NCI-H146 treated with DMSO at 0.1 percent for 48 hours (cell line): ENCODE results near the gene CAPN1.
"Not testable (repeated sequence)": the region's sequence is repeated elsewhere in the genome, so short reads cannot be mapped to it uniquely, and the experiment has no call there.

ENCODE experiments used
- DNase-seq: peaks from one replicate; lab custom pipeline; 2025; ENCODE audit not compliant: unreplicated experiment; lab: John Stamatoyannopoulos, UW

CAPN1 gene

DNA sequence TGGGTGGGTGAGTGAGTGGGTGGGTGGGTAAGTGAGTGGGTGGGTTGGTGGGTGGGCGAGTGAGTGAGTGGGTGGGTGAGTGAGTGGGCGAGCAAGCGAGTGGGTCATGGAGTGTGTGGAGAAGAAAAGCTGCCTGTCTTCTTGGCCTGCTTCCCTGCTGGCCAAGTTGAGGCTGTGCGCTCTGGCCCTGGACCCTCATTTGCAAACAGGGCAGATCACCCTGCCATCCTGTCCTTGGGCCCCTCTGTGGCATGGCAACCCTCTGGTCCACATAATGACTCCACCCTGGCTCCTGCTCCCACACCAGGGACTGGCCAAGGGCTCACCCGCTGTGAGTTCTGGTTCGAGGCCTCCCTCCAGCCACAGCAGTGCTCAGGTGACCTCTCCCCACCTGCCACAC is 35.1 kb downstream of the CAPN1 start:
- DNase-seq = no peak

DNA sequence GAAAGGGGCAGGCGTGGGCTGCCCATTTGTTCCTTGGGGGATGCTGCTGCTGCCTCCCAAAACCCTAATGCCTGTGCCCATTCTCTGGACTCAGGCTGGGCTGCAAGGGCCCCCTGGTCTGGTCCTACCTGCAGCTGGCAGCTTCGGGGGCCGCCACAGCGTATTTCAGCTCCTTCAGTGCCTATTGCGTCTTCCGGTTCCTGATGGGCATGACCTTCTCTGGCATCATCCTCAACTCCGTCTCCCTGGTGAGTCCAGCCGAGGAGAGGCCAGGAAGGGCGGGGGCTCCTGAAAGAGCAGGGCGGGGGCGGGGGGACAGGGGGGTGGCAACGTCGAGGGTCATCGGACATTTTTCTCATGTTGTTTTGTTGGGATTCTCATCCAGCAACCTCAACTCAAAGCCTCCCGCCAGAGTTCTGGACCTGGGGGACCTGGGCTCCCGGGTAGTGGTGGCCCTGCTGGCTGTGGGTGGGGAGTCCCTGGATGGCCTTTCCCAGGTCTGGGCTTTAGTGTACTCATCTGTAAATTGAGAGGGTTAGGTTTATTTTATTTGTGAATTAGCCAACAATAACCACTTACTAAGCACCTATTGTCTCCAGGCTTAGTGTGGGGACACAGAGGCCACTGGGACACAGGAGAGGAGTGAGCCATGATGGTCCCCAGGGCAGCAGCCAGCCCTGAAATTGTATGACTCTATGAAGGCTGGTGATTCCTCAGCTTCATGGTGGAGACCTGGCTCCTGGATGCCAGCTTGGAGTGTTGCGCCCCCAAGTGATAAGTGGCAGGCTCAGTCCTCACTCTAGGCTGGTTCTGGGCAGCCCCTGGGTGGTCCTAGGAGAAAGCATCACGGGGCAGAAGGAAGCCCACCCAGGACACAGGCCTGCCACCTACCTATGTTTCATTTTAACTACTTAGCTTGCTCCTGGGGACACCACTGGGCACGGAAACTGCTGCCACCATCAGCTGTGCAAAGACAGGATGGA is 36.0 kb downstream of the CAPN1 start:
- DNase-seq = no peak

DNA sequence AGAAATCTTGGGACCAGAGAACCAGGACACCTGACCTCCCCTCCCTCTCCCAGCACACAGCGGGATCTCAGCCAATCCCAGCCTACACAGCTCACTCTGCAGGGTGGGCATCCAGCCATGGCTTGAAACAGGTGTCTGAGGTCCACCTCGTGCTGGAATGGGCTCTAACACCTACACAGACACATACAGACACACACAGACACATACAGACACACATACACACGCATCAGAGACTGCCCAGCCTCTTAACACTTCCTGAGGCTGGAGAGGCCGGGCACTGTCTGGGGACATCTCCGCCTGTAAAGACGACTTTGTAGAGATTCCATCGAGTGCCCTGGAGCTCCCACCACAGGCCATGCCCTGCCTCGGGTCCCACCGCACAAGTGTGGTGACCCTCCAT is 36.7 kb downstream of the CAPN1 start:
- DNase-seq = no peak

DNA sequence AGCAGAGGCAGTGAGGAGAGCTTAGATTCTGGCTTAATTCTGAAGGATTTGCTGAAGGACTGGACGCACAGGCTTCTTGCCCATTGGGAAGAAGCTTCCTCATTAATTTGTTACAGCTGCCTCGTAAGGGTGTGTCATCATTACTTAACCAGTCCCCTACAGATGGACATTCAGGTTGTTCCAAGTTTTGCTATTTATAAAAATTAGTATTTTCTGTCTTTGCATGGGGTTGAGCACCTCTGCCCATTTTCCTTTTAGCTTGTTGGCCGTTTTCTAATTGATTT is 38.1 kb downstream of the CAPN1 start:
- DNase-seq = no peak

DNA sequence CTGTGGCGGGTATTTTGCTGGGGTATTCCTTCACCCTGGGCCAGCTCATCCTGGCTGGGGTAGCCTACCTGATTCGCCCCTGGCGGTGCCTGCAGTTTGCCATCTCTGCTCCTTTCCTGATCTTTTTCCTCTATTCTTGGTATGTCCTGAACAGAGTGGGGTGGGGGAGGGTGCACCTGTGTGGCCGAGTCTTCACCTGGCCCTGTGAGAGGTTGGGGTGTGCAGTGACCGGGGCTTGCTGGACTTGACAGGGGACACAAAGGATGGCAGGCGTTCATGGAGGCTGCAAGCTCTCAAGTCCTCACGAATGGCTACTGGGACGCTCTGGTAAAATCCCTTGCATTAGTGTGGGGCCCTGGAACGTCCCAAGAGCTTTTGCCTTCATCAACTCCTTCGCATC is 39.3 kb downstream of the CAPN1 start:
- DNase-seq = no peak

DNA sequence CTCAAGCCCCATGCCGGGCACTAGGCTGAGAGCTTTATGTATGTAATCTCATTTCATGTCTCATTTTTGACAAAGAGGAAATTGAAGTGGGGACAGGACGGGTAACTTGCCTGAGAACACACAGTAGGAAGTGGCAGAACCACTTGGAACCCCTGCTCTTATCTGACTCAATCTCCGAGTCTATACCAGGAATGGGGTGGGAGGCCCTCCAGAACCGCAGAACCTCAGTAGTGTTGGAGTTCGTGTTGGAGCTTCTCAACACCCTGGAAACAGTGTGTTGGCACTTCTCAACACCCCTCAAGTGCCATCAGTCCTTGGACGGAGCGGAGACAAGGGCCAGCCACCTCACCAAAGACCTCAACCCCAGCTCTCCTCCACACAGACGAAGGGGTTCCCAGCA is 41.3 kb downstream of the CAPN1 start:
- no peak for DNase-seq

DNA sequence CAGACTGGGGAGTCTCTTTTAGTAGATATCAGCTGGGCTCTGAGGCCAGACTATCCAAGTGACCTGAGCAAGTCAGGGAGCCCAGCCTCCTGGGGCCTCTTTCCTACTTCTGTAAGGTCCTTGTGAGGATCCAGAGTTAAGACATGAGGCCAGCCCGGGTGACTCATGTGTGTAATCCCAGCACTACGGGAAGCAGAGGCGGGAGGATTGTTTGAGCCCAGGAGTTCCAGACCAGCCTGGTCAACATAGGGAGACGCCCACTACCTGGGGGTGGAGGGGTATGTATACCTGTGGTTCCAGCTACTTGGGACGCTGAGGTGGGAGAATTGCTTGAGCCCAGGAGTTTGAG is 43.2 kb downstream of the CAPN1 start:
- DNase-seq = no peak

DNA sequence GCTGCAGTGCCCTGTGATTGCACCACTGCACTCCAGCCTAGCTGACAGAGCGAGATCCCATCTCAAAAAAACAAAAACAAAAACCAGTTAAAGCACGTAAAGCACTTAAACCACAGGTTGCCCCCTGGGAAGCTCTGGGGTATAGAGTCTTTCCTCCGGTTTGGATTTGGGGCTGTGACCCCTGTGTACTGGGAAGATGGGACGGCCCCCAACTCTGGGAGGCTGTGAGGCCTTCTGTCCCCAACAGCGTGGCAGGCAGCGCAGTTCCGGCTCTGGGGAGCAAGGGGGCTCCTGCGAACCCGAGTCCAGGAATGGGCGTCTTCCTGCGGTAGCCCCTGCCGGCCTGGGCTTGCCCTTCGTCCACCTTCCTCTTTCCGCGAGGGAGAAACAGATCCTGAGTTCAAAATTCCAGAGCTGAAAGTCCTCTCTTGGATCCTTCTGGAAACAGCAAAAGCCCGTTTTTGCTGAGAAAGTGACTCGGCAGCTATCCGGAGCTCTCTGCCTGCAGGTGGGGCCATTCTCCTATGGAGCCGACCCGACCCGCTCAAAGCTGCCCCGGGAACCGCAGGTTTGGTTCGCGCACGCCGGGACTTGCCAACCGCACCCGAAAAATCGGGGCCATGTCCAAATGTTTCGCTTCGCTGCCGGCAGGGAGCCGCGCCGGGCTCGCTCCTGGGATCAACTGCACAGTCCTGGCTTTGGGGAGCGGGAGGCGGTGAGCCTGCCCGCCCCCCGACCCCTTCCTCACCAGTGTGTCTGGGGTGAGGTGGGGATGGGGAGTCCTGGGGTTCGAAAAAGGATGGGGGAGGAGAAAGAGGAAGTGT is 43.8 kb downstream of the CAPN1 start:
- DNase-seq = no peak

DNA sequence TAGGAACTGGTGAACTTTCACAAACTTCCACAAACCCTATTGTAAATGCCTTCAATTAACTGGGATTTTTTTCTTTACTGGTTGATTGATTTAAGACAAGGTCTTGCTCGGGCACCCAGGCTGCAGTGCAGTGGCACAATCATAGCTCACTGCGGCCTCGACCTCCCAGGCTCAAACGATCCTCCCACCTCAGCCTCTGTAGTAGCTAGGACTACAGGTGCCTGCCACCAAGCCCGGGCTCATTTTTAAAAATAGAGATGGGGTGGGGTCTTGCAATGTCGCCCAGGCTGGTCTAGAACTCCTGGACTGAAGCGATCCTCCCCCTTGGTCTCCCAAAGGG is 44.3 kb downstream of the CAPN1 start:
- DNase-seq = no peak

DNA sequence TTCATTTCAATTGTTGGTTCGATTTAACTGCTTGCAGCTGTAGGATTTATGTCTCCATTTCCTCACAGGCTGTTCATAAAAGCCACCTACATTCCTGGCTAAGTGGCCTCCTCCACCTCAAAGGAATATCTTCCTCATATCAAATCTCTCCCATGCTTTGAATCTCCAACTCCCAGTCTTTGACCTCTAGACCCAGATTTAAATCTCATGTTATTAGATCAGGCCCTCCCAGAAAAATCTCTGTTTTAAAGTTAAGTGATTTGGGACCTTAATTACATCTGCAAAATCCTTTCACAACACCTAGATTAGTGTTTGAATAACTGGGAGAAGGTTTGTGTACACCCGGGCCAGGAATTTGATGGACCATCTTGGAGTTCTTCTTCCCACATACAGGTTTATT is 46.2 kb downstream of the CAPN1 start:
- no peak for DNase-seq

DNA sequence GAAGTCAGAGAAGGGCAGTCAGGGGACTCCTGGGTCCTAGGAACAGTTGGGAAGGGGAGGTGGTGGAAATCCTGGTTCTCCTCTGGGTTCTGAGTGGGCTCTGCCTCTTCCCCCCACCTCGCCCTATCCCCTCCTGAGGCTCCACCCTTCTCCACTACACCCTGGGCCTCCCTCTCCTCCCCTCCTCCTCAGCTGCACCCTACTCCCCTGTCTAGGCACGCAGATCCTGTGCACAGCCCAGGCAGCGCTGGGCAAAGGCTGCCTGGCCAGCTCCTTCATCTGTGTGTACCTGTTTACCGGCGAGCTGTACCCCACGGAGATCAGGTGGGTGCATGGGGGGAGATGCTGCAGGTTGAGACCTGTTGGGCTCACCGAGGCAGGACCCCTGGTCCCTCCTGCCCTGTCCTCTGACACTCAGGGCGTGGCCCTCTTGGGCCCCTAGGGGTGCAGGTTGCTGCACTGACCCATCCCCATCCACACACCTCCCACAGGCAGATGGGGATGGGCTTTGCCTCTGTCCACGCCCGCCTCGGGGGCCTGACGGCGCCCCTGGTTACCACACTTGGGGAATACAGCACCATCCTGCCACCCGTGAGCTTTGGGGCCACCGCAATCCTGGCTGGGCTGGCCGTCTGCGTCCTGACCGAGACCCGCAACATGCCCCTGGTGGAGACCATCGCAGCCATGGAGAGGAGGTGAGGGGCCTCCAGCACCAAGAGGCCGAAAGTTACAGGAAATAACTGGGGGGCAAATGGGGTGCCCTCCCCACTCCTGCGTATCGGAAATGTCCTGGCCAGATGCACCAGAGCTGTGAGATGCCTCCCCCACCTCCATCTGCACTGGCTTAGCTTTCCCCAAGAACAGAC is 54.7 kb downstream of the CAPN1 start:
- no peak for DNase-seq

DNA sequence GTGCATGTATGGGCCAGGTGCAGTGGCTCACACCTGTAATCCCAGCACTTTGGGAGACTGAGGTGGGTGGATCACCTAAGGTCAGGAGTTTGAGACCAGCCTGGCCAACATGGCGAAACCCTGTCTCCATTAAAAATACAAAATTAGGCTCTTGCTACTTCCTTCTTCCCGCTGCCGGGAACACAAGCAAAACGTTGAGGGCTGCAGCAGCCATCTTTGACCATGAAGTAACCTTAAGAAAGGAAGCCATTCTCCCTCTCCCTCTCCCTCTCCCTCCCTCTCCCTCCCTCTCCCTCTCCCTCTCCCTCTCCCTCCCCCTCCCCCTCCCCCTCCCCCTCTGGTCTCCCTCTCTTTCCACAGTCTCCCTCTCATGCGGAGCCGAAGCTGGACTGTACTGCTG is 56.6 kb downstream of the CAPN1 start:
- not testable (repeated sequence) for DNase-seq

DNA sequence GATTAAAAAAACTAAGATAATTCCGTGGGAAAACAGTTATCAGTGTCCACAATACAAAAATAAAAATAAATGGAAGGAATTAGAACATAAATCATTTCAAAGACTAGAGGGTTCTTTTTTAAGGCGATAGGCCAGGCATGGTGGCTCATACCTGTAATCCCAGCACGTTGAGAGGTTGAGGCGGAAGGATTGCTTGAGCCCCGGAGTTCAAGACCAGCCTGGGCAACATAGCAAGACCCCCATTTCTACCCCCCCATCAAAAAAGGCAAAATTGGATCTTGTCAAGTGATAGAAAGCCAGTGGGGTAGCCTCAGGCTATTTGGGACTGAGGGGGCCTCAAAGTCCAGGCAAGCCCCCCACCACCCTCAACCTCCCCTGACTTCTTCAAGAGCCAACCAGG is 59.4 kb downstream of the CAPN1 start:
- DNase-seq = no peak

DNA sequence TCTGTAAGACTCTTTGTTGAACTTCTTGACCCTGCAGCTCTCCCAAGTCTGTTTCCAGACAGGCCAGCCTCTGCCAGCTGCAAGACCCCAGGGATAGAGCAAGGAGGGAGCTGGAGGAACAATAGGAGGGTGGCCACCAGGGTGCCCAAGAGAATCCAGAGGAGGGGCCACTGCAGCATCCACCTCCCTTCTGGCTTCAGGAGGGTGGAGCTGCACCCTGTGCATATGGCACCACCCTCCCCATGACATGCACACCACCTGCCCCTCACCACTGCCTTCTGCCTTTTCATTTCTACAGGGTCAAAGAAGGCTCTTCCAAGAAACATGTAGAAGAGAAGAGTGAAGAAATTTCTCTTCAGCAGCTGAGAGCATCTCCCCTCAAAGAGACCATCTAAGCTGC is 60.0 kb downstream of the CAPN1 start:
- DNase-seq = no peak

DNA sequence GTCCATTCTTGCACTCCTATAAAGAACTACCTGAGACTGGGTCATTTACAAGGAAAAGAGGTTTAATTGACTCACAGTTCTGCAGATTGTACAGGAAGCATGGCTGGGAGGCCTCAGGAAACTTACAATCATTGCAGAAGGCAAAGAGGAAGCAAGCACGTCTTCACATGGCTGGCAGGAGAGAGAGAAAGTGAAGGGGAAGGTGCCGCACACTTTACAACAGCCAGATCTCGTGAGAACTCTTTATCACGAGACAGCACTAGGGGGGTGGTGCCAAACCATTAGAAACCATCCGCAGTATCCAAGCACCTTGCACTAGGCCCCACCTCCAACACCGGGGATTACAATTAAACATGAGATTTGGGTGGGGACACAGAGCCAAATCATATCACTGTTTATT is 60.7 kb downstream of the CAPN1 start:
- no peak for DNase-seq

DNA sequence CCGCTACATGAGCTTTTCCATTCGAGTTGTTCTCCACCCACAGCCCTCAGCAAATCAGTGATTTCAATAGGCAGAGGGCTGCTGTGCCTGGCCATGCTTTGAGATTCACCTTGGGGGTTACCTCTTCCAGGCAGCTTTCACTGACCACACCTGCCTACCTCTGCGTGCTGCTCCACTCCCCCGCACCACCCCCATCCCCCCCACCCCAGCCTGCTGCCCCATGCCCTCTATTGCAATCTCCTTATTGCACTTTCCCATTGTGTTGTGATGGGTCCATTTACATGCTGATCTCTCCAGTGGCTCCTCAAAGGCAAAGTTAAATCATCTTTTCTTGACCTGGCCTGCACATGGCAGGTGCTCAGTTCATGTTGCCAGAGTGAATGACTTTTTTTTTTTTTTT is 62.1 kb downstream of the CAPN1 start:
- no peak for DNase-seq

DNA sequence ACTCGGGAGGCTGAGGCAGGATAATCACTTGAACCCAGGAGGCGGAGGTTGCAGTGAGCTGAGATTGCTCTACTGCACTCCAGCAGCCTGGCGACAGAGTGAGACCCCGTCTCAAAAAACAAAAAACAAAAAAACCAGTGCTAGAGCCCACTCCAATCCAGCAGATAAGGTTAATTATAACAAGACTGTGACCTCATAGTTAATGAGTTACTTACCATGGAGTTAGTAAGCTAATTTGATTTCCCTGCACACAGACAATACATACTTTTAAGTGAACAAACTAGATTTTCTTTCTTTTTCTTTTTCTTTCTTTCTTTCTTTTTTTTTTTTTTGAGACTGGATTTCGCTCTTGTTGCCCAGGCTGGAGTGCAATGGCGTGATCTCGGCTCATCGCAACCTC is 63.3 kb downstream of the CAPN1 start:
- not testable (repeated sequence) for DNase-seq

DNA sequence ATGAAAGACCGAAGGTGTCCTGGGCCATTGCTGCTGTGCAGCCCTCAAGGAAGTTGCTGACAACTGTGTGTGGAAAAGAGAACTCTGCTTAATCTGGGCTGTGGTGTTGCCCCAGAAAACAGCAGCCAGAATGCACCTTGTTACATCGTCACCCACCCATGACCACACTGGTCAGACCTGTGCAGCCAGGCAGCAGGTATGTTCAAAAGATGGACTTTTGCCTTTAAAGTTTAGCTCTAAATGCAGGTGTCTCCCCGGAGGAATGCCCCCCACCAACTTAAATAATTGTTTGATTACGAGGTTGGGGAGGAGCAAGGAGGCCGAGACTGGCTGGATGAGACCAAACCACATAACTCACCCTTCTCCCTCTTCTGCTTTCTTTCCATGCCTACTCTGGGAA is 64.8 kb downstream of the CAPN1 start:
- DNase-seq = no peak

DNA sequence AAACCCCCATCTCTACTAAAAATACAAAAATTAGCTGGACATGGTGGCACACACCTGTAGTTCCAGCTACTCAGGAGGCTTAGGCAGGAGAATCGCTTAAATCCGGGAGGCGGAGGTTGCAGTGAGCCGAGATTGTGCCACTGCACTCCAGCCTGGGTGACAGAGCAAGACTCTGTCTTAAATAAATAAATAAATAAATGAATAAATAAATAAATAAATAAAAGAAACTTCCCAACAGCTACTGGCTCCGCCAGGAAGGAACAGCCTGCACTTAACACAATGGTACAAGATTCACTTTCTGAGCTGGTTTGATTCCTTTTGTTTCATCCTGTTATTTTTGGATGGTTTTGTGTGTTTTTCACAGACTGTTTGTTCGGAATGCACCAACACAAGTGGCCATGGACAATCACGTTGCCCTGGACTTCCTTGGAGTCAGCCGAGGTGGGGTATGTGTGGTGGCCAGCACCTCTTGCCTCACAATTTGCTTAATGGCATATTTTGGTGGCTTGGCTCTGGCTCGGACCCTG is 66.5 kb downstream of the CAPN1 start:
- DNase-seq = not testable (repeated sequence)

DNA sequence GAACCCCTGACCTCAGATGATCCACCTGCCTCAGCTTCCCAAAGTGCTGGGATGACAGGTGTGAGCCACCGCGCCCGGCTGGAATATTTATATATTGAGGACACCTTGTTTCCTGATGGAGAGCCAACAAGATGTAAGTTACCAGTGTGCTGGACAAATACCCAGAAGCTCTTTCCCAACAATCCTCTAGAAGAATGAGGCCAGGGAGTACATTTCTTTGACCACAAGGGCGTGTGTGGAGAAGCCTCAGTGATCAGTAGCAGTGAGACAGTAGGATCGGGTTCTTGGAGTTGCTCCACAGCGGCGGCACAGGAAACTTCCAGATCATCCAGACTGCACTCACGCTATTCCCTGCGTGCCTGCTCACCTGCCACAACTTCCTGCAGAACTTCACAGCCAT is 69.7 kb downstream of the CAPN1 start:
- DNase-seq = no peak

DNA sequence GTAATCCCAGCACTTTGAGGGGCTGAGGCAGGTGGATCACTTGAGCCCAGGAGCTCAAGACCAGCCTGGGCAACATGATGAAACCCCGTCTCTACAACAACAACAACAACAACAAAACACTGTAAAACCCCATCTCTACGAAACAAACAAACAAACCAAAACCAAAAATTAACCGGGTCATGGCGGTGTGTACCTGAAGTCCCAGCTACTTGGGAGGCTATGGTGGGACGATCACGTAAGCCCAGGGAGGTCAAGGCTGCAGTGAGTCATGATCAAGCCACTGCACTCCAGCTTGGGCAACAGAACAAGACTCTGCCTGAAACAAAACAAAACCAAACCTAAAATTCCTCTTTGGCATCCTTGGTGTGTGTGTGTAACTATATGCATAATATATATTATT is 73.0 kb downstream of the CAPN1 start:
- no peak for DNase-seq
